Left cardiac atrium (tissue), 4 donors: ENCODE measurements around the gene PSMC1. TPM values are rescaled to one million over a fixed set of nuclear protein-coding genes. Genes with fewer than 3 reads are reported as not detected.
"Not testable (repeated sequence)": the region's sequence is repeated elsewhere in the genome, so short reads cannot be mapped to it uniquely, and the experiment has no call there.

ENCODE experiments used
- ATAC-seq, 2 donors: fragments of 200-7000 bp; cut with Tn5 transposase; one replicate each; pipeline ENCODE4 v1.9.1; 2020; ENCODE audit warnings: mild to moderate bottlenecking in 2 of 2, moderate library complexity in 2 of 2
- DNase-seq: peaks from one replicate; pipeline ENCODE4 v3.0.0-alpha.2; 2020
- intact Hi-C, 2 donors: fragments of 100-400 bp; cut with DNase I; formaldehyde crosslinking; loops; one replicate each; pipeline versions ENCODE4 v1.14.1 to v1.15.1; 2022 to 2023
- long read RNA-seq: library from polyadenylated mRNA; unstranded; transcript quantifications from one replicate; pipeline ENCODE4 v2.0.0, GENCODE V29; 2021
- total RNA-seq, 2 donors: library from RNA; stranded (reverse); fragmentation: NEBNext Ultra II Directional; extraction: Animal tissue kit (Norgen Biotek cat#: 25700); gene quantifications; one replicate each; pipeline ENCODE4 v1.2.1, GENCODE V29; 2021
- donor health status: DM: no; HTN: yes; CAD: no.
- donor health status: DM: no; HTN: yes; CAD: no; lungs with severe emphysema.
- donor health status: DM: yes; HTN: yes; CAD: no.
- donor health status: Dilated cardiomyopathy.

Gene PSMC1
- 100 to 1,000 TPM in 1 of 2 donors, 10 to 100 TPM in 1; 93.7 to 114 TPM for total RNA-seq
- long read RNA-seq, full-length matches to known transcripts, result 189 of 199 reads
- long read RNA-seq, partial matches to known transcripts, result 4 of 199 reads
- long read RNA-seq, other reads (novel, unspliced or antisense), result 6 of 199 reads

DNA sequence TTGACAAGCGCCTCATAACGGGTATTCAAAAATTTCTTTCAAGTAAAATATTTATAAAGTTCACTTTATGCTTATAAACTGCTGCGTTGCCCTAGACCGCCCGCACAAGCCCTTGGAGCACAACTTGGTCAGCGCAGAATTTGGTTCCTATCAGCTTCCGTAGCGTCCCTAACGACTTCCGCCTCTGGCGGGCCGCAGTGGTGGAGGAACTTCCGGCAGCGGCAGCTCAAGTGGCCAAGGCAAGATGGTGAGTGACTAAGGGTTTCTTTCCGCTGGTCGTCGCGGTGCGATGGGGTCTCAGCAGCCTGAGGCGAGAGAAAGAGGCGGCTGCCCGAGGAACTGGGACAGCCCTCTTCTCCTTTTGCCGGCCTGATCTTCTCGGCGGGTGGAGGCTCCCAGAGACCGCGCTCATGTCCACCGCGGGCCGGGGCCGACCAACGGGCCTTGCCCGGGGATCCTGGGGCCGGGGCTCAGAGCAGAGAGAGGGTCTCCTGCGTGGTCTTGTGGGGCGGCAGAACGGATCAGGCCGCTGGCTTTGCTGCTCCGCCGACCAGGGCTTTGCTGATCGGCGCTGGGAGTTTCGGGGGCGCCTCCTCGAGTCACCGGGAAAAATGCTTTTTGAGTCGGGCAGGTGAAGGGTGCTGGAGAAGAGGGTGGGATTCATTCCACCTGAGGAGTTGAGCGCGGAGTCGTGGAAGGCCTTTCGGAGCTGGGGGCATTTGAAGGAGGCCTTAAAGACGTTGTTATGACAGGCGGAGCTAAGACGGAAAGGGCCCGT, at the start of gene PSMC1:
PSMC1 (plus strand) TSS at position 200 of the 778 bp plus-strand sequence; CDS start at position 245, 45 bp downstream.
- ATAC-seq (peak; percentile 98 to 99), DNase-seq (peak; percentile 93)
- intact Hi-C loops, result no loop called here

DNA sequence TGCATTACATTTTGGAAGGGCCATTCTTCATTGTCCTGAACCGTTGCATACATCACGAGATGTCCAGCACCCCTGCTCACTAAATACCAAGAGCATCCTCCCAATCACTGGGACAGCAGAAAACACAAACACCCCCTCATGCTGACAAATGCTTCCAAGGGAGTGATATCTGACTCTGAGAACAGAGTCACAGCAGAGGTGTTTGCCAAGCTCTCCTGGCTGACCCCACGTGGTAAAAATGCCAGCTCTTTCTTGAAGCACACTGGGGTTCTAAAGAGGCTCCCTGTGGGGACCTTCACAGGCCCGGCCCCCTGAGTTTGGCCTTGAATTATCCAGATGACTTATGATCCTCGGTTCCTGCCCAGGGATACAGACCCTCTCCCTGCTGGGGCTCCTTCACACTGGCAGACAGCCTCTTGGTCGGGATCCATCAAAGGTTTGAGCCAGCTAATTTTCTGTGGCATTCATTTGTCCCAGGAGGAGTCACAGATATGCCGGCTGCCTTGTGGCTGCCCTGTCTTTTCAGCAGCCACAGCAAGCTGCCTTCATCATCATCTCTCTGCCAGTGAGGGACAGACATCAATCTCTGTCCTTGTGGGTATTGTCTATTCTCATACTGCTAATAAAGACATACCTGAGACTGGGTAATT, 43.1 kb upstream of the PSMC1 start:
- DNase-seq (peak; percentile 31), ATAC-seq (peak; percentile 89 to 96)
- intact Hi-C loops, result no loop called here

DNA sequence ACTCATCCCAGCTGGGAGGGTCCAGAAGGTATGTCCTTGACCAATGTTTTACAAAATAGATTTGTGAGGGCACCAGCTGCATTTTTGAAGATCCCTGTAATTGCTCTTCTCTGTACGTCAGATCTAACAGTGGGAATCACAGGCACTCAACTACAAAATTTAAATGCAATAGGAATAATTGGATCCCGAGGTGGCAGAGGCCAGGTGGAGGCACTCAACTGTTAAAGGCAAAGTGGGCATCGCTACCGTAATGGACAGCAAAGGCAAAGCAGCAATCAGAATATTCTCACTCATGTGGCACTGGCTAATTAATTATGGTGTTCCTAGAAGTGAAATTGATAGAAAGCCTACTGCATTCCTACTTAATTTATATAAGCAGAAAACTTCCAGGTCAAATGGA, 27.9 kb upstream of the PSMC1 start:
- intact Hi-C loops, result no loop called here
- no peak for DNase-seq
- ATAC-seq, result no peak

DNA sequence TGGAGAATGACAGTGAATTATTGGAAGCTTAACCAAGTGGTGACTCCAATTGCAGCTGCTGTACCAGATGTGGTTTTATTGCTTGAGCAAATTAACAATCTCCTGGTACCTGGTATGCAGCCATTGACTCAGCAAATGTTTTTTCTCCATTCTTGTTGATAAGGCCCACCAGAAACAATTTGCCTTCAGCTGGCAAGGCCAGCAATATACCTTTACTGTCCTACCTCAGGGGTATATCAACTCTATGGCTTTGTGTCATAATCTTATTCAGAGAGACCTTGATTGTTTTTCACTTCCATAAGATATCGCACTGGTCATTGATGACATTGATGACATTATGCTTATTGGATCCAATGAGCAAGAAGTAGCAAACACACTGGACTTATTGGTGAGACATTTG, 26.4 kb upstream of the PSMC1 start:
- intact Hi-C loops, result loop anchor here in 1 of 2 donors (10.0 kb wide), 1 partner anchor 165 kb away; the partner anchor contains the start of gene KCNK13
- DNase-seq, ATAC-seq: not testable (repeated sequence)

DNA sequence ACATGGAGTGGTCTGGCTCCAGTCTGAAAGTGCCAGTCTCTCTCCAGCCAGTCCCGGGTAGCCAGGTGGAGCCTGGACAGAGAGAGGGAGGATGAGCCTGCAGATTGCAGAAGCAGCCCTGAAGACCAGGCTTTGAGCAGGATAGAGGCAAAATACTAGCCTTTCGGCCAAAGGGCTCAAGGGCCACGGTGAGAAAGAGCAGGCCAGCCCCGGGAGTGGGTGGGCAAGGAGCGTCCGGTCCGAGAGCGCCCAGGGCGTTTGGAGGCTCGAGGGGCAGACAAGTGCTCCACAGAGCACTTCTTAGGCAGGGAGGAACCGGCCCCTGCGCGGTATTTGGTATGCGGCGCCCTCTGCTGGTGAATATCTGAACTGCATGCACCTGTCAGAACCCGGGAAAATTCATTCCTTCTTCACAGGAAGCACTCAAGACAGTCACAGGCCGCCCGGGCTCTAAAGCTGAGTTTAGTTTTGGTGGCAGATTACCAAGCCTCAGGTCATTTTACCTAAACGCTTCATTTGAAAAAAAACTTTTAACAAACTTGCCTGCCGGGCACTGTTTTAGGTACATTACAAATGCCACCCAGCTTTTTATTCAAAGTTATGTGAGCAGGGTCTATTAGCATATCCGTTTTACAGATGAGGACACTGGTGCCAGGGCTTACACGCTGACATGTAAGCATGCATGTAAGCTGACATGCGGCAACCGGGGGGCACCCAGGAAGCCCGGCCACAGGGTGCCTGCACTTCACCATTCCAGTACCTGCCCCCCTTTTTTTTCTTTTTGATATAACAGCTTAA, 21.0 kb upstream of the PSMC1 start:
- DNase-seq (peak; percentile 59), ATAC-seq (peak; percentile 83 to 88)
- intact Hi-C loops, result loop anchor here (1.0 to 10.0 kb wide), 3 partner anchors 171 to 263 kb away; partner anchors contain the start of gene KCNK13 (in 1 of the 2)

DNA sequence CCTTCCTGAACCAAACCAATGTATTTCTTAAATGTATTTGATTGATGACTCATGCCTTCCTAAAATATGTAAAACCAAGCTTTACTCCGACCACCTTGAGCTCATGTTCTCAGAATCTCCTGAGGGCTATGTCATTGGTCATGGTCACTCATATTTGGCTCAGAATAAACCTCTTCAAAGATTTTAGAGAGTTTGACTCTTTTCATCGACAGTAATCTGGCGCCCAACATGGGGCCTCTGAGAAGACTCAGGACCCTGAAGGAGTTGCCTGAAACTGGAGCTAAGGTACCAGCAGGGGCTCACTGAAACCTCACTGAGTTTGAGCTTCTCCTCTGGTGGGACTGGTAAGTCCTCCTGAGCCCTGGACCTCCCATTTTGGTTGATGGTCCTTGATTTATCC, 17.2 kb upstream of the PSMC1 start:
- intact Hi-C loops, result loop anchor here (5.0 to 10.0 kb wide), 2 partner anchors 174 to 267 kb away; partner anchors contain the start of gene KCNK13 (in 1 of the 2)
- no peak for DNase-seq
- ATAC-seq, result no peak

DNA sequence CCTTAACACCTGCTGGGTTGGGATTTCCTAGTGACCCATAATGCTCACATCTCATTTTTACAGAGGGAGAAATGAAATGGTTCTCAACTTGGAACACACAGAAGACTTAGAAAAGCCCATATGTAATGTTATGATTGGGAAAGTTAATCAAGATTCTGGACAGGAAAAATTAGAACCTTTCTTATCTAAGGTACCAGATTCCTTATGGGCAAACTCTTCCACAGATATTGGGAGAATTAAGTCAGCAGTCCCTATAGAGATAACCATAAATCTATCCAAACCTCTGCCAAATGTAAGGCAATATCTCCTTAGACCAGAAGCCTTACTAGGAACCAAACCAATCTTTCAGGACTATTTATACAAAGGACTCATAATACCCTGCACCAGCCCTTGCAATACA, 13.9 kb upstream of the PSMC1 start:
- ATAC-seq, result no peak
- intact Hi-C loops, result no loop called here
- no peak for DNase-seq

DNA sequence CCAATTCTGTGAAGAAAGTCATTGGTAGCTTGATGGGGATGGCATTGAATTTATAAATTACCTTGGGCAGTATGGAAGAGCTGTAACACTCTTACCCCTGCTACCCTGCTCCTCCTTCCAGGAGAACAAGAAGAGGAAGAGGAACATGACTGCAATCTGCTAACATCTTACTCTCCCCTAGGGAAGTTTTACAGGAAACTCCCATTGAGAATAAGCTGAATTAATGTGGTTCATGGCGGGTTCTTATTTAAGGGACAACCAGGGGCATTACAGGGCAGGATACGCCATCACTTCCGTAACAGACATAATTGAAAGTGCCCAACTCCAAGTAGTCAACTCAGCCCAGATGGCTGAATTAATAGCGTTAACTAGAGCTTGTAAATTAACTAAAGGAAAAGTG, 9.4 kb upstream of the PSMC1 start:
- DNase-seq, result no peak
- no peak for ATAC-seq
- intact Hi-C loops, result no loop called here

DNA sequence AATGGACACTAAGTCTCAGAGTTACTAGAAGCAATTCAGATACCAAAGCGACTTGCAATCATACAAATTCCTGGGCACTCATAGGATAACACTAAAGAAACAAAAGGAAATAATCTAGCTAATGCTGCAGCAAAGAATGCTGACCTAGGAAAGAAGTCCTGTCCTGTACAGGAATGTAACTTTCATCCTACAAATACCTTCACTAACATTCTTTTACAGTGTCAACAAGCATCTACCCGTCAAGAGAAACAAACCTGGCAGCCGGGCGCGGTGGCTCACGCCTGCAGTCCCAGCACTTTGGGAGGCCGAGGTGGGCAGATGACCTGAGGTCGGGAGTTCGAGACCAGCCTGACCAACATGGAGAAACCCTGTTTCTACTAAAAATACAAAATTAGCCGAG, 8.9 kb upstream of the PSMC1 start:
- intact Hi-C loops, DNase-seq, ATAC-seq: not testable (repeated sequence)

DNA sequence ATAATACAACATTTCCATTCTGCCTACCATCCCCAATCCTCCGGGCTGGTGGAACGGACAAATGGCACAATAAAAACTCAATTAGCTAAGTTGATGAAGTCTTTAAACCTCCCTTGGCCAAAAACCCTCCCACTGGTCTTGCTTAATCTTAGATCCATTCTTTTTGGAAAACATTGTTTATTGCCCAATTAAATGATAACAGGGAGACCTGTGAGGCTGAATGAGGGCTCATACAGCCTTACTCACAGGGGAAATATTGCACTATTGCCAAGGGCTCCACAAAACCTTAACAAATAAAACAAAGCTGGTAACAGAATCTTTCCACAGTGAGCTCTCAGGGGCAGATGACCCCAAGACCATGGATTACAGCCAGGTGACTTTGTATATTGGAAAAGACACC, 7.8 kb upstream of the PSMC1 start:
- DNase-seq, result no peak

DNA sequence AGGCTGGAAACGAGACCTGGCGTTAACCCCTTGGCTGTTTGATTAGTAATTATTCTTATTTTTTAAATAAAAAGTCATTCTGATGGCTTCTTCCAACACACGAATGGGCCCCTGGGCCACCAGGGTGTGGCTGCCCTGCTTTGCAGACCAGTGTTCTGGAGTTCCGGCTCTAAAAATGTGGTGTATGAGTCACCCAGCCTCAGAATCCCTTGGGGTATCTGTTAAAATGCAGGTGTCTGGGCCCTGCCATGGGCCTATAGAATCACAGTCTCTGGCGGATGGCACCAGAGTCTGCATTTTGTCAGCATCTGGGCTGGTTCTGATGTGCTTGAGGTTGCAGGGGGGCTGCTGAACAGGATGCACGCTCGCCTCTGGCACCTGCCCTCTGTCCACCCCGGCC, 2.5 kb upstream of the PSMC1 start:
- ATAC-seq (no peak), DNase-seq (no peak)
- intact Hi-C loops, result no loop called here

More for the DNA sequence above, 7.8 kb upstream of the PSMC1 start:
- intact Hi-C loops, result no loop called here
- no peak for ATAC-seq

DNA sequence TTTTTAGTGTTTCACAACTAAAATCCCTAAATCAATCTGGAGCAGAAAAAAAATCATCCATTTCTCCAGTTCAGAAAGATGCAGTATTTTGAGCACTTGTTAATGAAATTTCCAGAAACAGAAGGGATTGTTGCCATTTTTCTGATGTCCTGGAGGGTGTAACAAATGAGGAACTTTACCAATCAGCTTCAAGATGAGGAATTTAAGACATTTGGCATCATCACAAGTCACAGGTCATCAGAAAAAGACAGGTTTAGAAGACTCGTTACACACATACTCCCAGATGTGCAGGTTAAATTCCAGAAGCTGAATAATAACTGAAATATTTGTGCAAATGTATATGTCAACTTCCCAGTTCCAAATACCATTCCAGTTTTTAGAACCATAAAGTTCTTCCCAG, 482 bp upstream of the PSMC1 start:
- ATAC-seq (no peak), DNase-seq (no peak)
- intact Hi-C loops, result no loop called here

DNA sequence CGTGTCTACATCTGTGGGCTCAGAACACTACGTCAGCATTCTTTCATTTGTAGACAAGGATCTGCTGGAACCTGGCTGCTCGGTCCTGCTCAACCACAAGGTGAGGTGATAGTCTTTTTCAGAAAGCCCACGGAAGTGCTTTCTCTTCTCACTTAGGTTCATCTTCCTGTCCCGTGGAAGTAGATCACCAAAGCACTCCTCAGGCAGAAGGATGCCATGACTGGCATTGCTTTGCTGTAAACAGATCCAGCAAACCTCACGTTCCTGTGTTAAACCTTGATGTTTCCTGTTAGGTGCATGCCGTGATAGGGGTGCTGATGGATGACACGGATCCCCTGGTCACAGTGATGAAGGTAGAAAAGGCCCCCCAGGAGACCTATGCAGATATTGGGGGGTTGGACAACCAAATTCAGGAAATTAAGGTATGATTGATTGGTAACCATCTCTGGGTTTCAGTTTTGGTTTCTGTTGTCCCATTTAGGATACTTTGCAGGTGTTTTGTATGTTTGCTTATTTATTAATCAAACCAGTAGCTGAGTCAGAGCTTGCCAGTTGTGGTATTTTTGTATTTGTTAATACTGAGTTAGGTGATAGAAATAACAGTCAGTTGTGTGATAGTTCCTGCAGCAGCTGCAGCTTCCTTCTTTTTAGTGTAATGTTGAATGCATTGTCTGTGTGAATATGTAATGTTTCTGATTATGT, 7.5 kb downstream of the PSMC1 start:
- no peak for DNase-seq
- intact Hi-C loops, result no loop called here
- no peak for ATAC-seq

DNA sequence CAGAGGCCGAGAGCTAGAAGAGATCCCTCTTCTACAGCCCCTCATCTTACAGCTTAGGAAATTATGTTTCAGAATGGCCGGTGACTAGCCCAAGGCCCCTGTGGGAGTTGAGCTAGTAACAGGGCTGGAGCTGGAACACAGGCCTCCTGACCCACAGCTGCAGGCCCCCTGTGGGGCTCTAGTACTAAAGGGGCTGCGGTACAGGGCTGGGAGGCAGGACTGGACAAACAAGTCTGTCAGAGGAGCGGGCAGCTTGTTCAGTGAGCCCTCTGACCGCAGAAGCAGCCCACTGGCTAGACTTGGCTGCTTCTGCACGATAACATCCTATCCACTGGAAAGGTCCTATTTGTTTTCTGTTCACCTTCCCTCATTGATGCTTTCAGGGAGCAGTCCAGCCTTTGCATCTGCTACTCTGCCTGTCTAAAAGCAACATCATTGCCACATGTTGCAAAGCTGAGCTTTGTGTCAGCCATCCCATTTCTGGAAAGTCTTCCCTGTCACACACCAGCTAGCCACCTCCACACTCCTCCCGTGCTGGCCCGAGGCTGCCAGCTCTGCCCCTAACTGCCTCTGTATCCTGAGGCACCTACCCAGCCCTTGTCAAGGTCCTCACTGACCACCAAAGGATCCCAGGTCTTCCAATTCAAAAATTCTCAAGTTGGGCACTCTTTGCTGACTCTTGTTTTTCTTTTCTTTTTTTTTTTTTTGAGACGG, 10.2 kb downstream of the PSMC1 start:
- ATAC-seq (no peak), DNase-seq (no peak)
- intact Hi-C loops, result no loop called here

DNA sequence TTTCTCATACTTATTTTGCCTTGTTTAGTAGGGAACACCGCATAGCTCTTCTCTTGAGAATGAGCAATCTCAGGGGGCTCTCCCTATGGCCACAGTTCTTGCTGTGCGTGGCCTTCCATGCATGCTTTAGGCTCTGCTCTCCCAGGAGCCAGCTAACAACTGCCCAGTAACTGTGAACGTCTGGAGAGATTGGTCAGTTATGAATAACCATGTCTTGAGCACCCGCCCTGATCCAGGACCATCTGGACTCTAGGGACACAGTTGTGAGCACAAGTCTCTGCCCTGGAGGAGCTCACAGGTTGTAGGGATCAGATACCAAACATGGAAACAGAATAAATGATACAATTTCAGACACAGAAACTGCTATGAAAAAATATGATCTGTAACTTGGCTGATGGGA, 12.1 kb downstream of the PSMC1 start:
- no peak for ATAC-seq
- no peak for DNase-seq
- intact Hi-C loops, result no loop called here

DNA sequence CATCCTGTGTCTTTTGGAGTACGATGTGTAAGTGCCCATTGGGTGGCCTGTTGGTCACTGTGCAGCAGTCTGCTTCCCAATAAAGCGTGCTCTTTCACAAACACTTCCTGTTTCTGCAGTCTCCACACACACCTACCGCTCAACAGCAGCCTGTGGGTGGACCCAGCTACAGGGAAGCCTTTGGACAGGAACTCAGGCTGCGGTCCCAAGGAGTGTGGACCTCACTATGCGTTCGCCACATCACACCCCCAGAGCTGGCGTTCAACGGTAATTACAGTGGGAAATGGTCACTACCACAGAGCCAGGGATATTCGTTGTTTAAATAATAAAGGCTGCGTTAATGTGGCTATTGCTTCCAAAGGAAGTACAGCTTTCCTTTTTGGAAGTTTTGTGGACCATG, 16.2 kb downstream of the PSMC1 start:
- DNase-seq (no peak), ATAC-seq (no peak)
- intact Hi-C loops, result no loop called here

DNA sequence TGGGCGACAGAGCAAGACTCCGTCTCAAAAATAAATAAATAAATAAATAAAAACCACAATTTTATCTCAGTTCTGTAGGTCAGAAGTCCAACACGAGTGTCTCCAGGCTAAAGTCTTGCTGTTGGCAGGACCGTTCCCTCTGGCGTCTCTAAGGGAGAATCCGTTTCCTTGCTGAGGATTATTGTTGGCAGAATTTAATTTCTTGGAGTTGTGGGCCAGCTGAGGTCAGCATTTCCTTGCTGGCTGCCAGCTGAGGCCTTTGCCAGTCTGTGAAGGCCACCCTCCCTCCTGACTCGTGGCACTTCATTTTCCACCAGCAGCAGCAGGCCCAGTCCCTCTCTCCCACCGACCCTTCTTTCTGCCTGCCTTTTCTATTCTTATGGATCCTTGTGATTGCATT, 17.2 kb downstream of the PSMC1 start:
- peak; percentile 49 for DNase-seq
- peak; percentile 21 to 76 for ATAC-seq
- intact Hi-C loops, result no loop called here

DNA sequence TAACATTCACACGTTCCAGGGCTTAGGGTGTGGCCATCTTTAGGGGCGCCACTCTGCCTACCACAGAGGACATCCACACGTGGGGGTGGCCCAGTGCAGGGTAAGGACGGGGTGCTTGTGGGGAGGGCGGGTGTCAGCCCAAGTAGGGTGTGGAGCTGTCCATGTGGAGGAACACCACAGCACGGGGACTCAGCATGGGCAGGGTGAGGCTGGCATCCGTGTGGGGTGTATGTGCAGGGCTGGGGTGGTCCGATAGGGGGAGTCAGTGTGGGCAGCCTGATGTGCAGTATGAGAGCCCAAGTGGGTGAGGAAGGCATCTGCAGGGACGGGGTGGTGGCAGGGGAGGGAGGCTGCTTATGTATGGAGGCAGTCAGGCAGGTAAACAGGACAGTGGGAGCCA, 17.7 kb downstream of the PSMC1 start:
- intact Hi-C loops, result no loop called here
- DNase-seq (no peak), ATAC-seq (peak; percentile 27 to 30)
